Measurements from ENCODE around the gene FAM43A.

The FAM43A gene

GRCh38 chr3:194736277-194736895 lies 50.7 kb downstream of the FAM43A start:
- peaks cover 13% of the 10 kb centered on the region for H3K9me3 ChIP-seq (ENCODE audit: control insufficient read depth, insufficient read depth, low read length)
- no peak for TF ChIP-seq CTCF (IDR thresholded peaks at IDR 0.05; ENCODE audit: low read depth, low read length, poor library complexity, severe bottlenecking)
- TF ChIP-seq EZH2phosphoT487 (IDR thresholded peaks at IDR 0.05; ENCODE audit: borderline replicate concordance, low read length): no peak
- no peaks in the 10 kb centered on the region for H3K79me2 ChIP-seq (ENCODE audit: control insufficient read depth, low read length)
- H3K4me2 ChIP-seq (ENCODE audit: low read length): peak overlapping the region; percentile 80
- peaks cover 43% of the 10 kb centered on the region for H3F3A ChIP-seq (ENCODE audit: control insufficient read depth, insufficient read depth)
- H3K4me1 ChIP-seq (ENCODE audit: control insufficient read depth, low read length): peaks cover 72% of the 10 kb centered on the region
- H3K27me3 ChIP-seq (ENCODE audit: control insufficient read depth, low read length): peaks cover 10% of the 10 kb centered on the region
- H3K27ac ChIP-seq (ENCODE audit: low read depth, low read length): peak overlapping the region; percentile 96
- no peaks in the 10 kb centered on the region for H4K20me1 ChIP-seq (ENCODE audit: control insufficient read depth, insufficient read depth, low read depth, low read length)
- H3K4me3 ChIP-seq (ENCODE audit: low read length): peak overlapping the region; percentile 61
- H3K9me2 ChIP-seq (replicated peaks; ENCODE audit: control insufficient read depth, low read length): no peaks in the 10 kb centered on the region
- H3K36me3 ChIP-seq (ENCODE audit: control insufficient read depth, low read length): no peaks in the 10 kb centered on the region

GRCh38 chr3:194736896-194737600 lies 51.4 kb downstream of the FAM43A start:
- H3K4me3 ChIP-seq (ENCODE audit: low read length): peak overlapping the region; percentile 61
- peak overlapping the region; percentile 80 for H3K4me2 ChIP-seq (ENCODE audit: low read length)

More at GRCh38 chr3:194736896-194737600, 51.4 kb downstream of the FAM43A start:
- H3K4me1 ChIP-seq (ENCODE audit: control insufficient read depth, low read length): peaks cover 66% of the 10 kb centered on the region
- peaks cover 13% of the 10 kb centered on the region for H3K9me3 ChIP-seq (ENCODE audit: control insufficient read depth, insufficient read depth, low read length)
- peak overlapping the region; percentile 96 for H3K27ac ChIP-seq (ENCODE audit: low read depth, low read length)
- H3K36me3 ChIP-seq (ENCODE audit: control insufficient read depth, low read length): no peaks in the 10 kb centered on the region
- peaks cover 37% of the 10 kb centered on the region for H3F3A ChIP-seq (ENCODE audit: control insufficient read depth, insufficient read depth)
- H3K9me2 ChIP-seq (replicated peaks; ENCODE audit: control insufficient read depth, low read length): no peaks in the 10 kb centered on the region
- TF ChIP-seq EZH2phosphoT487 (IDR thresholded peaks at IDR 0.05; ENCODE audit: borderline replicate concordance, low read length) (no peak), CTCF (IDR thresholded peaks at IDR 0.05; ENCODE audit: low read depth, low read length, poor library complexity, severe bottlenecking) (no peak)
- H3K27me3 ChIP-seq (ENCODE audit: control insufficient read depth, low read length): peaks cover 12% of the 10 kb centered on the region
- no peaks in the 10 kb centered on the region for H4K20me1 ChIP-seq (ENCODE audit: control insufficient read depth, insufficient read depth, low read depth, low read length)
- H3K79me2 ChIP-seq (ENCODE audit: control insufficient read depth, low read length): no peaks in the 10 kb centered on the region
